Neural cell (in vitro differentiated cells): ENCODE results near the gene CRYAB. TPM values are rescaled to one million over a fixed set of nuclear protein-coding genes. Genes with fewer than 3 reads are reported as not detected.

Experiments used
- H2AFZ ChIP-seq: fragments of 200-600, 300-800 bp; sonication (generic), shearing (Covaris generic); 2 replicates; pipeline ENCODE4 v1.6.0; 2014; ENCODE audit warnings: low read depth, mild to moderate bottlenecking, antibody characterized with exemption, low read length, moderate library complexity
- H3F3A ChIP-seq: fragments of 200-600 bp; shearing (Covaris generic); 2 replicates; pipeline ENCODE4 v1.6.1; 2016; ENCODE audit warnings: mild to moderate bottlenecking, moderate library complexity, mixed read lengths, antibody characterized with exemption, low read length; ENCODE audit not compliant: insufficient read depth, poor library complexity, severe bottlenecking
- H3K27ac ChIP-seq: fragments of 200-600, 300-800 bp; sonication (generic), shearing (Covaris generic); 2 replicates; pipeline ENCODE4 v1.5.1; 2014; ENCODE audit warnings: mild to moderate bottlenecking, low read length, moderate library complexity
- H3K27me3 ChIP-seq: fragments of 300-800, 200-600 bp; sonication (generic), shearing (Covaris generic); 2 replicates; pipeline ENCODE4 v1.6.0; 2014; ENCODE audit warnings: mild to moderate bottlenecking, low read depth, low read length, moderate library complexity; ENCODE audit not compliant: insufficient read depth
- H3K36me3 ChIP-seq: fragments of 300-800, 200-600 bp; sonication (generic), shearing (Covaris generic); 2 replicates; pipeline ENCODE4 v1.5.1; 2014; ENCODE audit warnings: mild to moderate bottlenecking, antibody characterized with exemption, low read length, moderate library complexity; ENCODE audit not compliant: insufficient read depth
- H3K4me2 ChIP-seq: fragments of 300-800, 200-600 bp; sonication (generic), shearing (Covaris generic); 2 replicates; pipeline ENCODE4 v1.6.0; 2014; ENCODE audit warnings: mild to moderate bottlenecking, low read length
- H3K4me3 ChIP-seq: fragments of 300-800, 200-600 bp; sonication (generic), shearing (Covaris generic); 2 replicates; pipeline ENCODE4 v1.5.1; 2014; ENCODE audit warnings: mild to moderate bottlenecking, low read length, moderate library complexity
- H3K79me2 ChIP-seq: fragments of 200-600 bp; shearing (Covaris generic); replicated peaks from 2 replicates; pipeline ENCODE4 v1.6.0; 2014; ENCODE audit warnings: mild to moderate bottlenecking, low read length, moderate library complexity; ENCODE audit not compliant: insufficient read depth
- H3K9ac ChIP-seq: fragments of 300-800, 200-600 bp; sonication (generic), shearing (Covaris generic); 2 replicates; pipeline ENCODE4 v1.6.1; 2016; ENCODE audit warnings: mild to moderate bottlenecking, low read length, mixed read lengths
- H3K9me2 ChIP-seq: fragments of 200-600 bp; shearing (Covaris generic); 2 replicates; pipeline ENCODE4 v1.6.1; 2016; ENCODE audit warnings: mild to moderate bottlenecking, low read length, mixed read lengths; ENCODE audit not compliant: insufficient read depth
- H3K9me3 ChIP-seq: fragments of 200-600, 300-800 bp; sonication (generic), shearing (Covaris generic); 2 replicates; pipeline ENCODE4 v1.6.1; 2016; ENCODE audit warnings: mild to moderate bottlenecking, mixed run types, low read length, moderate library complexity, mixed read lengths
- H4K20me1 ChIP-seq: fragments of 200-600 bp; shearing (Covaris generic); 2 replicates; pipeline ENCODE4 v1.6.1; 2016; ENCODE audit warnings: mild to moderate bottlenecking, mixed run types; ENCODE audit not compliant: insufficient read depth
- EP300 ChIP-seq: fragments of 450-650 bp; conservative IDR thresholded peaks from 2 replicates; pipeline ENCODE4 v1.6.1; 2014; ENCODE audit warnings: antibody characterized with exemption, mild to moderate bottlenecking, moderate library complexity; ENCODE audit not compliant: poor library complexity, severe bottlenecking
- EZH2 ChIP-seq: fragments of 200-600, 300-800 bp; shearing (Covaris generic), sonication (generic); IDR thresholded peaks from 2 replicates; pipeline ENCODE4 v1.6.1; 2014; ENCODE audit warnings: antibody characterized with exemption, low read length, borderline replicate concordance, mild to moderate bottlenecking; ENCODE audit not compliant: insufficient read depth, poor library complexity, severe bottlenecking
- MXI1 ChIP-seq: fragments of 450-650 bp; conservative IDR thresholded peaks from 2 replicates; pipeline ENCODE4 v1.6.1; 2014; ENCODE audit warnings: antibody characterized with exemption, mild to moderate bottlenecking; ENCODE audit not compliant: poor library complexity, severe bottlenecking
- POLR2AphosphoS5 ChIP-seq: IDR thresholded peaks from 2 replicates; pipeline ENCODE4 v1.6.1; 2012
- RAD21 ChIP-seq: fragments of 450-650 bp; conservative IDR thresholded peaks from 2 replicates; pipeline ENCODE4 v1.6.1; 2014; ENCODE audit warnings: antibody characterized with exemption, mild to moderate bottlenecking, moderate library complexity
- REST ChIP-seq: IDR thresholded peaks from 2 replicates; pipeline ENCODE4 v1.6.1; 2012; ENCODE audit warnings: borderline replicate concordance
- SMC3 ChIP-seq: fragments of 450-650 bp; conservative IDR thresholded peaks from 2 replicates; pipeline ENCODE4 v1.6.1; 2014; ENCODE audit warnings: antibody characterized with exemption, mild to moderate bottlenecking, moderate library complexity; ENCODE audit not compliant: poor library complexity
- TAF1 ChIP-seq: IDR thresholded peaks from 2 replicates; pipeline ENCODE4 v1.6.1; 2012; ENCODE audit warnings: low read depth
- polyA plus RNA-seq: library from polyadenylated mRNA; depleted of rRNA; stranded (reverse); fragments of >200 nt; gene quantifications from 2 replicates; pipeline ENCODE4 v1.2.3, GENCODE V29; 2014
- TF ChIP-seq, protein P1 (sequence below): fragments of 450-650 bp; IDR thresholded peaks from 2 replicates; pipeline ENCODE4 v1.5.1; 2014; ENCODE audit warnings: antibody characterized with exemption, mild to moderate bottlenecking, moderate library complexity; ENCODE audit not compliant: poor library complexity, severe bottlenecking

The CRYAB gene
- polyA plus RNA-seq, 1 donor from 2014 or later: not detected

- no peak overlapping the region for H2AFZ ChIP-seq
- no peaks in the 10 kb centered on the region for H3K9me2 ChIP-seq
- H3K27ac ChIP-seq: no peak overlapping the region
- peaks cover 7% of the 10 kb centered on the region for H3K79me2 ChIP-seq
- H3K36me3 ChIP-seq: no peaks in the 10 kb centered on the region
- TF ChIP-seq SMC3 (no peak), EP300 (no peak), REST (no peak), POLR2AphosphoS5 (no peak)
- no peaks in the 10 kb centered on the region for H3K27me3 ChIP-seq
- H4K20me1 ChIP-seq: no peaks in the 10 kb centered on the region
- H3K9me3 ChIP-seq: no peaks in the 10 kb centered on the region
- no peak overlapping the region for H3K4me2 ChIP-seq
- no peak overlapping the region for H3K9ac ChIP-seq
- no peaks in the 10 kb centered on the region for H3F3A ChIP-seq
- no peak overlapping the region for H3K4me3 ChIP-seq
Measured at GRCh38 chr11:111954154-111954553, 42.6 kb upstream of the CRYAB start.

- no peak for TF ChIP-seq REST
- no peak for TF ChIP-seq POLR2AphosphoS5
- TF ChIP-seq, protein P1, sequence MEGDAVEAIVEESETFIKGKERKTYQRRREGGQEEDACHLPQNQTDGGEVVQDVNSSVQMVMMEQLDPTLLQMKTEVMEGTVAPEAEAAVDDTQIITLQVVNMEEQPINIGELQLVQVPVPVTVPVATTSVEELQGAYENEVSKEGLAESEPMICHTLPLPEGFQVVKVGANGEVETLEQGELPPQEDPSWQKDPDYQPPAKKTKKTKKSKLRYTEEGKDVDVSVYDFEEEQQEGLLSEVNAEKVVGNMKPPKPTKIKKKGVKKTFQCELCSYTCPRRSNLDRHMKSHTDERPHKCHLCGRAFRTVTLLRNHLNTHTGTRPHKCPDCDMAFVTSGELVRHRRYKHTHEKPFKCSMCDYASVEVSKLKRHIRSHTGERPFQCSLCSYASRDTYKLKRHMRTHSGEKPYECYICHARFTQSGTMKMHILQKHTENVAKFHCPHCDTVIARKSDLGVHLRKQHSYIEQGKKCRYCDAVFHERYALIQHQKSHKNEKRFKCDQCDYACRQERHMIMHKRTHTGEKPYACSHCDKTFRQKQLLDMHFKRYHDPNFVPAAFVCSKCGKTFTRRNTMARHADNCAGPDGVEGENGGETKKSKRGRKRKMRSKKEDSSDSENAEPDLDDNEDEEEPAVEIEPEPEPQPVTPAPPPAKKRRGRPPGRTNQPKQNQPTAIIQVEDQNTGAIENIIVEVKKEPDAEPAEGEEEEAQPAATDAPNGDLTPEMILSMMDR: no peak
- TF ChIP-seq MXI1: no peak
- TF ChIP-seq EP300: no peak
- TF ChIP-seq TAF1: no peak
- TF ChIP-seq RAD21: no peak
- no peak for TF ChIP-seq SMC3
- TF ChIP-seq EZH2: no peak
- H3K9ac ChIP-seq: no peak overlapping the region
- no peak overlapping the region for H3K4me2 ChIP-seq
- H3F3A ChIP-seq: no peaks in the 10 kb centered on the region
- no peaks in the 10 kb centered on the region for H3K36me3 ChIP-seq
- H2AFZ ChIP-seq: no peak overlapping the region
- no peaks in the 10 kb centered on the region for H3K9me2 ChIP-seq
- no peaks in the 10 kb centered on the region for H4K20me1 ChIP-seq
- H3K9me3 ChIP-seq: no peaks in the 10 kb centered on the region
- no peaks in the 10 kb centered on the region for H3K27me3 ChIP-seq
- H3K4me3 ChIP-seq: no peak overlapping the region
- H3K27ac ChIP-seq: no peak overlapping the region
- H3K79me2 ChIP-seq: peaks cover 7% of the 10 kb centered on the region
Measured at GRCh38 chr11:111951565-111951964, 40.0 kb upstream of the CRYAB start.
